ENCODE measurements around the gene CASZ1.

CASZ1 gene

DNA sequence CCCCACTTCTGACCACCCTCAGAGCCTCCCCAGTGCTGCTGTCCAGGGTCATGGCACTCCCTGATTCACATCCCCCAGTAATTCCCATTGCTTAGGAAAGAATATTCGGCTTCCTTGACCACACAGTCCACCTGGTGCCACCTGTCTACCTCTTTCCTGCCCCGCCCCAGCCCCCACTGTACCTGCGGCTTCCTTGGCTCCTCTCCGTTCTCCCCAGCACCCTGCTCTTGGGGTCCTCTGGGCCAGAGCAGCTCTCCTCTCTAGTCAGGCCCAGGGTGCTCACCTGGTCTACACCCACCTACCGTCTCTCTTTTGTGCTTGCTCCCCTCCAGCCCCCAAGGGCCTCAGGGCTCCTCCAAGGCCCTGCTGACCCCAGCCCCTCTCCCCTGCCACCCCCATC lies 179.1 kb downstream of the CASZ1 start:
- ATAC-seq (ENCODE audit: insufficient read depth, low read depth): no peak
- no peak overlapping the region for H3K9ac ChIP-seq (ENCODE audit: low read depth, low read length)
- no peak overlapping the region for H3K4me2 ChIP-seq (ENCODE audit: insufficient read depth, low read length)
- H3K27ac ChIP-seq (ENCODE audit: low read length): no peak overlapping the region
- no peaks in the 10 kb centered on the region for H3K27me3 ChIP-seq (ENCODE audit: insufficient read depth, low read length, poor library complexity)
- peaks cover 3% of the 10 kb centered on the region; the same call in 1 of the 2 replicates for H3K36me3 ChIP-seq (ENCODE audit: insufficient read depth, low read length)
- no peak overlapping the region for H3K4me3 ChIP-seq (ENCODE audit: low read depth in 1 of 2, low read length in 2 of 2)
- no peaks in the 10 kb centered on the region for H3K9me3 ChIP-seq (ENCODE audit: insufficient read depth, low read length, severe bottlenecking)
- no peaks in the 10 kb centered on the region for H3K79me2 ChIP-seq (ENCODE audit: insufficient read depth, low read length)
- peaks cover 16% of the 10 kb centered on the region for H4K20me1 ChIP-seq (ENCODE audit: insufficient read depth, low read length)
- DNase-seq: no peak
- H2AFZ ChIP-seq (ENCODE audit: low read depth, low read length): no peak overlapping the region
- TF ChIP-seq, protein P1, sequence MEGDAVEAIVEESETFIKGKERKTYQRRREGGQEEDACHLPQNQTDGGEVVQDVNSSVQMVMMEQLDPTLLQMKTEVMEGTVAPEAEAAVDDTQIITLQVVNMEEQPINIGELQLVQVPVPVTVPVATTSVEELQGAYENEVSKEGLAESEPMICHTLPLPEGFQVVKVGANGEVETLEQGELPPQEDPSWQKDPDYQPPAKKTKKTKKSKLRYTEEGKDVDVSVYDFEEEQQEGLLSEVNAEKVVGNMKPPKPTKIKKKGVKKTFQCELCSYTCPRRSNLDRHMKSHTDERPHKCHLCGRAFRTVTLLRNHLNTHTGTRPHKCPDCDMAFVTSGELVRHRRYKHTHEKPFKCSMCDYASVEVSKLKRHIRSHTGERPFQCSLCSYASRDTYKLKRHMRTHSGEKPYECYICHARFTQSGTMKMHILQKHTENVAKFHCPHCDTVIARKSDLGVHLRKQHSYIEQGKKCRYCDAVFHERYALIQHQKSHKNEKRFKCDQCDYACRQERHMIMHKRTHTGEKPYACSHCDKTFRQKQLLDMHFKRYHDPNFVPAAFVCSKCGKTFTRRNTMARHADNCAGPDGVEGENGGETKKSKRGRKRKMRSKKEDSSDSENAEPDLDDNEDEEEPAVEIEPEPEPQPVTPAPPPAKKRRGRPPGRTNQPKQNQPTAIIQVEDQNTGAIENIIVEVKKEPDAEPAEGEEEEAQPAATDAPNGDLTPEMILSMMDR (IDR thresholded peaks at IDR 0.05; ENCODE audit: borderline replicate concordance, extremely low read depth, low read length, poor library complexity, severe bottlenecking): no peak
- TF ChIP-seq EZH2 (IDR thresholded peaks at IDR 0.05; ENCODE audit: borderline replicate concordance, low read depth, low read length, severe bottlenecking): no peak
- H3K4me1 ChIP-seq (ENCODE audit: insufficient read depth, low read length): no peaks in the 10 kb centered on the region

DNA sequence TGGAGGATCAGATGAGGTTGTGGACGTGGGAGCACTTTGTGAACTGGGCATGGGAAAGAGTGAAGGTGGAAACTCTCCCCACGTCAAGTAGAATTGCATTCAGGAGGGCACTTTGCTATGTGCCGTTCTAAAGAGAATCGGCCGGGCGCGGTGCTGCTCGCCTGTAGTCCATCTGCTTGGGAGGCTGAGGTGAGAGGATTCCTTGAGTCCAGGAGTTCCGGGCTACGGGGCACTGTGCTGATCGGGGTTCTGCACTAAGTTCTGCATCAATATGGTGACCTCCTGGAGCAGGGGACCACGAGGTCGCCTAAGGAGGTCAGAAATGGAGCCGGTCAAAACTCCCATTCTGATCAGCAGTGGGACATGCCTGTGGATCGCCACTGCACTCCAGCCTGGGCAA lies 179.8 kb downstream of the CASZ1 start:
- no peak for ATAC-seq (ENCODE audit: insufficient read depth, low read depth)
- no peak for TF ChIP-seq EZH2 (IDR thresholded peaks at IDR 0.05; ENCODE audit: borderline replicate concordance, low read depth, low read length, severe bottlenecking)
- TF ChIP-seq, protein P1 (IDR thresholded peaks at IDR 0.05; ENCODE audit: borderline replicate concordance, extremely low read depth, low read length, poor library complexity, severe bottlenecking): no peak
- 0 out of 2 replicates have a peak, but pooled peaks cover 3% of the 10 kb centered on the region for H3K36me3 ChIP-seq (ENCODE audit: insufficient read depth, low read length)

DNA sequence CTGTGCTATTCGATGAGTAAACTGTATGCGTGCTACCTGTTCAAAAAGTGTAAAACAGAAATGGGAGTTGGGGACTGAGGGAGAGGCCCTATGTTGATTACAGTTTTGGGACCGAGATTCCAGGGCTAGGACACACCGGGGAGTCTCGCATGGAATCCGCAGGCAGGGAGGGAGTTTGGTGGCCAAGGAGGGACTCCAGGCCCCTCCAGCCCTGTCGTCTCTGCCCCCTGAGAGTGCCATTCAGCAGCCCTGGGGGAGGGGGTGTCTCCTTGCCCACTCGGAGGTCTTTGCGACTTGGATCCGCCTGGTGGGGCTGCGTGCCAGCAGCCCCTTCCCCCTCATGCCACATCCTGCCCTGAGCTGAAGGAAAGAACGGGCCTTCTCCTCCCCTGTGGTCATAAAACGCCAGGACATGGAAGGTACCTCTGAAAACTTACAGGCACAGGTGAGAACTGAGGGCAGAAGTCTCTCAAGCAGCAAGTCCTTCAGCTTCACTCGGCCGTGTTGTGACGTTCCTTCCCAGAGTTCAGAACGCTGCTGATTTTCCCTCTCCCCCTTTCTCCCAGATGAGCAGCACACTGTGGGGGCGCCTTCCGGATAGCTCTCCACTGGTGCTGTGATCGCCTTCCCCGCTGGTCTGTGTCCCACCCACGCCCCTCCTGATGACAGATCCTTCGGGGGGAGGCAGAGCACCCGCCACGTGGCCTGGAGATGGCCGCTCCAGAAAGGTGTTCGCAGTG lies 180.3 kb downstream of the CASZ1 start:
- ATAC-seq (ENCODE audit: insufficient read depth, low read depth): no peak
- H4K20me1 ChIP-seq (ENCODE audit: insufficient read depth, low read length): peaks cover 16% of the 10 kb centered on the region

More for the DNA sequence above, 179.8 kb downstream of the CASZ1 start:
- Histone ChIP-seq H4K20me1 (ENCODE audit: insufficient read depth, low read length) (peaks cover 16% of the 10 kb centered on the region), H3K9me3 (ENCODE audit: insufficient read depth, low read length, severe bottlenecking) (no peaks in the 10 kb centered on the region), H3K27me3 (ENCODE audit: insufficient read depth, low read length, poor library complexity) (no peaks in the 10 kb centered on the region), H3K4me1 (ENCODE audit: insufficient read depth, low read length) (no peaks in the 10 kb centered on the region), H3K4me3 (ENCODE audit: low read depth in 1 of 2, low read length in 2 of 2) (no peak overlapping the region), H3K4me2 (ENCODE audit: insufficient read depth, low read length) (no peak overlapping the region), H3K79me2 (ENCODE audit: insufficient read depth, low read length) (no peaks in the 10 kb centered on the region), H3K27ac (ENCODE audit: low read length) (no peak overlapping the region), H3K9ac (ENCODE audit: low read depth, low read length) (no peak overlapping the region), H2AFZ (ENCODE audit: low read depth, low read length) (no peak overlapping the region)
- DNase-seq: no peak

More for the DNA sequence above, 180.3 kb downstream of the CASZ1 start:
- Histone ChIP-seq H3K9ac (ENCODE audit: low read depth, low read length) (no peak overlapping the region), H2AFZ (ENCODE audit: low read depth, low read length) (no peak overlapping the region), H3K27ac (ENCODE audit: low read length) (no peak overlapping the region), H3K36me3 (ENCODE audit: insufficient read depth, low read length) (0 out of 2 replicates have a peak, but pooled peaks cover 3% of the 10 kb centered on the region), H3K4me1 (ENCODE audit: insufficient read depth, low read length) (no peaks in the 10 kb centered on the region), H3K4me2 (ENCODE audit: insufficient read depth, low read length) (no peak overlapping the region), H3K27me3 (ENCODE audit: insufficient read depth, low read length, poor library complexity) (no peaks in the 10 kb centered on the region), H3K79me2 (ENCODE audit: insufficient read depth, low read length) (no peaks in the 10 kb centered on the region), H3K9me3 (ENCODE audit: insufficient read depth, low read length, severe bottlenecking) (no peaks in the 10 kb centered on the region), H3K4me3 (ENCODE audit: low read depth in 1 of 2, low read length in 2 of 2) (no peak overlapping the region)
- TF ChIP-seq EZH2 (IDR thresholded peaks at IDR 0.05; ENCODE audit: borderline replicate concordance, low read depth, low read length, severe bottlenecking): no peak
- TF ChIP-seq, protein P1 (IDR thresholded peaks at IDR 0.05; ENCODE audit: borderline replicate concordance, extremely low read depth, low read length, poor library complexity, severe bottlenecking): no peak
- no peak for DNase-seq

Measured in DND-41 (cell line).